NCI-H1105 (cell line): ENCODE data around the gene TRPM2.

ENCODE experiments used
- DNase-seq: peaks from one replicate; lab custom pipeline; 2025; lab: John Stamatoyannopoulos, UW

Gene TRPM2

DNA sequence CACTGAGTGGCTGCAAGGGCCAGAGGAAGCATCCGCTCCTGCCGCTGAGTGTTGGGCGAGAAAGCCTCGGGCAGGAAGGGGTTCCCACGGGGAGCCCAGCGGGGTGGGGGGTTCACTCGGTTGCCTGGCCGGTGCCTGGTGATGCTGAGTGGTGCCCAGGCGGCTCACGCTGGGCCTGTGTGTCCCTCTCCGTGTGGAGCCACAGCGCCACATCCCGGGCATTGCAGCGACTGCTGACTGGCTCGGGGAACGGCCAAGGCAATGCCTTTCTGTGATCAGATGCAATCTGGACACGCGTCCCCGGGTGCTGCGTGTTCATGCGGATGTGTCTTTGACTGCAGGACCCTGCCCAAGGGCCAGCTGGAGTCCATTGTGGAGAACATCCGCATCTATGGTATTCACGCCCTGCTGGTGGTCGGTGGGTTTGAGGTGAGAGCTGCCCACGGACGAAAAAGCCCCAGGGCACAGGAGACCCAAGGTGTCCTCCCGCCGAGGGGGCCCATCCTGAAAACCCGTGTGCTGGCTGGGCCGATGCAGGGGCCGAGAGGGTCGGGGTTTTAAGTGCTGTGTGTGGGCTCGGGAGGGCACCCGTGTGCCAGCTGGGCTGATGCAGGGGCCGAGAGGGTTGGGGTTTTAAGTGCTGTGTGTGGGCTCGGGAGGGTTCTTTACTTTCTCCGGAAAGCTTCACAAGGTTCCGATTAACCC, 30.6 kb upstream of the TRPM2 start:
- DNase-seq = no peak

DNA sequence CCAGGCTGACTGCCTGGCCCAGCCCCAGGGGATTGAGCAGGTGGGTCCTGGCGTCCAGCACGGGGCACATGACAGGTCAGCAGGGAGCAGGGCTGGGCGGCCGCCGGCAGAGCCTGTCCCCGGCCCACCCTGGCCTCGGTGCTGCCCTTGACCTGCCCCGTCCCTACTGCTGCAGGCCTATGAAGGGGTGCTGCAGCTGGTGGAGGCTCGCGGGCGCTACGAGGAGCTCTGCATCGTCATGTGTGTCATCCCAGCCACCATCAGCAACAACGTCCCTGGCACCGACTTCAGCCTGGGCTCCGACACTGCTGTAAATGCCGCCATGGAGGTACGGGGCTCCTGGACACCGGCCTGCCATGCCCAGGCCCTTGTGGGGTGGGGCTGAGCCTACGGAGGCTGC, 29.8 kb upstream of the TRPM2 start:
- no peak for DNase-seq

DNA sequence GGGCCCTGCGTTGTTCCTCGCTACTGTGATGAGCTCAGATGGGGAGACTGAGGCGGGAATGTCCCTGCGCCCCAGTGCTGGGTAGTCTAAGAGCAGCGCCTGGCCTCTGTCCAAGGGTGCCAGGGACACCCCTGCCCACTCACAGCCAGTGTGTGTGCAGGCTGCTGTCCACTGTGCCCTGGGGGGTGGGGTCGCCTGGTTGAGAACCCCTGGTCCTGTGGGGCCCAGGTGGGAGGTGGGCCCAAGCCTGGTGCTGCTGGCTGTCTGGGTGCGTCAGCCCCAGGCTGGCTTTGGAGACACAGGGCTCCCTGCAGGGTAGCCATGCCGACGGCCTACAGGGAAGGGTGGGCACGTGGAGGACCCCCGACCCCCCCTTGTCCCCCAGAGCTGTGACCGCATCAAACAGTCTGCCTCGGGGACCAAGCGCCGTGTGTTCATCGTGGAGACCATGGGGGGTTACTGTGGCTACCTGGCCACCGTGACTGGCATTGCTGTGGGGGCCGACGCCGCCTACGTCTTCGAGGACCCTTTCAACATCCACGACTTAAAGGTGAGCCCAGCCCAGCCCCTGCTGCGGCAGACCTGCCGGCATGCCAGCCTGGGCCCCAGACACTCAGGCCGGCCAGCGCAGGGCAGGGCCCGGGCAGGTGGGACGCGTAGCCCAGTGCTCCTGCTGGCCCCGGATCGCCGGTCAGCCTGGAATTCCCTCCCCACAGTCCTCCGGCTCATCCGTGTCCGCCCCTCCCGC, 29.1 kb upstream of the TRPM2 start:
- no peak for DNase-seq

DNA sequence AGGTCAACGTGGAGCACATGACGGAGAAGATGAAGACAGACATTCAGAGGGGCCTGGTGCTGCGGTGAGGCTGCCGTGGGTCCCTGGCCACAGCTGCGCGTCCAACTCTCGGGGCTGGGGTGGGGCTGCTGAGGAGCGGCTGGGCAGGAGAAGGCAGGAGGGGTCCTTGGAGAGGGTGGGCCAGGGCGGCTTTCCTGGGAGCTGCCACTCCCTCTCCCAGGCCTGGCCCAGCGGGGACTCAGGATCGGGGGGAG, 28.6 kb upstream of the TRPM2 start:
- DNase-seq = no peak

DNA sequence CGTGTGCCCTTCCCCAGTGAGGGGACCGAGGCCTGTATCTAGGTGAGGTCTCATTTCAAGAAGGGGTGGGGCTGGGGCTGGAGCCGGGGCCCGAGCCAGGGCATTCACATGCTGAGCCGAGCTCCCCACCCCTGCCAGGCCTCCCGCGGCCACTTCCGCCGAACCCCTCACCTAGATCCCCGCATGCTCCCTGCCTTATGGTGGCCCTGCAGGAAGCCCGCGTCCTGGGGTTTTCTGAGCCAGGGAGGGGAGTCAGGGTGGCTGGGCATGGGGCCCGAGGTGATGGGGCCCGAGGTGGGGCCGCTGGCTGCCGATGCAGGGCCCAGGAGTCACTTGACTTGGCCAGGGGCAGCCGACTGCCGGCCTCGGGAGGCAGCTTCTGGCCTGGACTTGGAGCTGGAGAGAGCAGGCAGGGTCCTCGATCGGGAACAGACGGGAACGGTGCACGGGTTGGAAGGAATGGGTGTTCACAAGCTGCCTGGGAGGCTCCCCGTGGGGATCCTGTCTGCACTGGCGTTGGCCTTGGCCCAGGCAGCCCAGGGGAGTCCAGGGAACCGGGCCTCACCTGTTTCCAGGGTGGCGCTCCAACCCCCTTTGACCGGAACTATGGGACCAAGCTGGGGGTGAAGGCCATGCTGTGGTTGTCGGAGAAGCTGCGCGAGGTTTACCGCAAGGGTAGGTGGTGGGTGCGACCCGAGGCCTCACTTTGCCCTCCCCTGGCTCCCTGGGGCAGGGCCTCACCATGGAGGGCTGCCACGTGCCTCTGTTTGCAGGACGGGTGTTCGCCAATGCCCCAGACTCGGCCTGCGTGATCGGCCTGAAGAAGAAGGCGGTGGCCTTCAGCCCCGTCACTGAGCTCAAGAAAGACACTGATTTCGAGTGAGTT, 27.8 kb upstream of the TRPM2 start:
- DNase-seq = no peak

DNA sequence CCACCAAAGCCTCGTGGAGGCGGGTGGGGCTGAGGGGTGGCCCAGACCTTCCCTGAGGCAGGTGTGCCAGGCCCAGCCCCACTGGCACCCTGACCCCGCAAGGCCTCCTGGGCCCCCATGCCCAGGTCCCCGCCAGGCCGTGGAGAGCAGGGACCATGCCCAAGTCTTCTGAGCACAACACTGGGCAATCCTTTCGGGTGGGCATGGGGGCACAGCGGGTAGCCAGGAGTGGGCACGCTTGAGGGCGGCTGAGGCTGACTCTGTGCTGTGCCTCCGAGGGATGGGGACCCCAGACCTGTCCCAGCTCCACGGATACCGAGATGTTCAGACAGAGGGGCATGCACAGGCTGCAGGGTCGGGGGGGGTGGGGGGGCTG, 27.2 kb upstream of the TRPM2 start:
- no peak for DNase-seq

DNA sequence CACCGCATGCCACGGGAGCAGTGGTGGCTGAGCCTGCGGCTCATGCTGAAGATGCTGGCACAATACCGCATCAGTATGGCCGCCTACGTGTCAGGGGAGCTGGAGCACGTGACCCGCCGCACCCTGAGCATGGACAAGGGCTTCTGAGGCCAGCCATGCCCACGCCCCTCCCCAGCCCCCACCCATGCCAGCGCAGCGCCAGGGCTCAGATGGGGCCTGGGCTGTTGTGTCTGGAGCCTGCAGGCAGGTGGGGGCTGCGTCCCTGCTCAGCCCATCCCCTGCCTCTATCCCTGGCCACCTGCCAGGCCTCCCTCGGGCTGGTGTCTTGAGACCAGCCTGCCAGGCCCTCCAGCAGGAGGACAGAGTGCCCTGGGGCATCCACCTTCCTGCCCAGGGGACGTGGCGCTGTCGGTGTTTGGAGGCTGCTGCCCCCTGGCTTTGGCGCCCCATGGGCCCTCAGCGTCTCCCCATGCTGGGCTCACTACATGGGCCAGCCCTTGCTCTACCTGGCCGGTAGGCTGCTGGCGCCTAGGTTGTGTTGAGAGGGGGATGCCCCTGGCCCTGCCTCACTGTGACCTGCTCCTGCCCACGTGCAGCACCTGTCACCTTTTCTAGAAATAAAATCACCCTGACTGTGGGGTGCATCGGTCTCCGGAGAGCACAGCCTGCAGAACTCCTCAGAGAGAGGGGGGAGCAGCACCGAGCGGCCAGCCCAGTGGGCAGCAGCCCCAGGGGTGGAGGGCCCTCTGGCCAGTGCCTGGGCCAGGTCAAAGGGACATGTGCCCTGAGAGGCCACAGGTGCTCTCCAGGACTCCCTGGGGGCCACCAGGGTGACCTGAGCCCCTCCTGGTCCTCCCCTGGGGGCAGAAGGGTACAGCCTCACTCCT, 26.5 kb upstream of the TRPM2 start:
- no peak for DNase-seq

DNA sequence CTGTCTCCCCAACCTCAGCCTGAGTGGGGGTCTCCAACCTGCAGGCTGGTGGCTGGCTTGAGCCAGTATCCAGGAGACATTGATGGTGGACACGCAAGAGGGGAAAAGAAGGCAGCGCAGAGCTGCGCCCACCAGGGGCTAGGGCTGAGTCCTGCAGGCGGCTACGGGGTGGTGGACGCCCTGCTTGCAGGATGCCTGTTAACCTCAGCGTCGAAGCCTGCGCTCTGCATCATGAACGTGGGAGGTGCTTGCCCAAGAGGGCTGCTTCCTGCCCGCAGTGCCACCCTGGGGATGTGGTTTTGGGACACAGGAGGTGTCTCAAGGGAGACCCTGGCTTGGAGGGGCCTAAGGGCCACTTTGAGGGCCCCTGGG, 25.8 kb upstream of the TRPM2 start:
- no peak for DNase-seq

DNA sequence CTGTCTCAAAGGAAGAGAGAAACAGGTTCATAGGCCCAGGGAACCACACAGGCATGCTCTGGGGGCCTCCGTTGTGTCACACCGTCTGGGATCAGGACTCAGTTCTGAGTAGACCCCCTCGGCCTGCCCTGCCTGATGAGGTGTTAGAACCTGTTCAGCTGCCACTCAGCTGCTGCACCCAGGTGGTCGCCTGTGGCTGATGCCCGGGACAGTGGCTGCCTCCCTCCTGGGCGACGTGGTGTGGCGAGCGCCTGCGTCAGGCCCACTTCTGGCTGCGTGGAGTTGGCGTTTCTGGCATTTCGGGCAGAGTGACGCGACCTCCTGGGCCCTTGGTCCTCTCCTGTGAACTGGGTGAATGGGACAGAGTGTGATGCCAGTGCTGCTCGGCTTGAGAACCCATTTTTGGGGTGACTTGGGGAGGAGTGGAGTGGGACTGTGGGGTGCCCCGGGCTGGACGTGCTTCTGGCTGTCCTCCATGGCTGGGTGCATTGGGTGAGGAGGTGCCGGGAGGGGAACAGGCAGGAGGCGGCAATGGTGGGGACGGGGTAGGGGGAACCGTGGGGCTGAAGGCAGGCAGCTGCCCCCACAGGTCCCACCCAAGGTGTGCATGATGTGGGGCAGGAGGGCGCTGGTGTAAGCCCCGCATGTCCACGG, 25.1 kb upstream of the TRPM2 start:
- no peak for DNase-seq

DNA sequence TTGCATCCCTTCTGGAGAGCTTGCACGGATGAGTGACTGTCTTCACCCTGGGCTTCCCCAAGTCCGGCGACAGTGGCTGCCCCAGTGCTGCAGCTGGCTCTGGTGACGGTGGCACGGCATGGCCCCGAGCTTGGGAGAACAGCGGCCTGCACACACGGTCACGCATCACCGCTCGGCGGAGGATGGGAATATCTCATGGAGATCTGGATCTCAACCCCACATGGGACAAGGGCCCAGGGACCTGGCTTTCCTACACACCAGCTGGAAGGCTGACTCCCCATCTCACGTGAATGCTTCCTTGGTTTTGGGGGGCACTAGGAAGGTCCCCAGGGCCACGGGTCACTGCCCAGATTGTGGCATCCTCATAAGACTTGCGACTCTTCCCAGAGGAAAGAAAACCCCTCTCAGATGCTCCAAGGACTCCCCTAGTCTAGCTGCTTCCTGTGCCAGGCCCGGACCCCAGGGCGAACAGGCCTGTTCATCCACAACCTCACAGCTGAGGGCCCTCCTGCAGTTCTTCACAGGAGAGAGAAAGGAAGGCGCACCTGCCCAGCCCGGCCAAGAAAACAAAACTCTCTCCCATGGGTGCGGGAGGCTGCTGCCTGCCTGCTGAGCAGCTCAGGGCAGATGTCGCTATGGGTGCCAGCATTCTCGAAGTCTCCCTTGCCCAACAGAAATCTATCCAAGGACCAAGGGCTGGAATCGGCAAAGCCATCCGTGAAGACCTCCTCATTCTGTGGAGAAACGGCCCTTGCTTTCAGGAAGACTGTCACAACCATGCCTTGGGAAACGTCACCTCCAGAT, 24.1 kb upstream of the TRPM2 start:
- DNase-seq = no peak

DNA sequence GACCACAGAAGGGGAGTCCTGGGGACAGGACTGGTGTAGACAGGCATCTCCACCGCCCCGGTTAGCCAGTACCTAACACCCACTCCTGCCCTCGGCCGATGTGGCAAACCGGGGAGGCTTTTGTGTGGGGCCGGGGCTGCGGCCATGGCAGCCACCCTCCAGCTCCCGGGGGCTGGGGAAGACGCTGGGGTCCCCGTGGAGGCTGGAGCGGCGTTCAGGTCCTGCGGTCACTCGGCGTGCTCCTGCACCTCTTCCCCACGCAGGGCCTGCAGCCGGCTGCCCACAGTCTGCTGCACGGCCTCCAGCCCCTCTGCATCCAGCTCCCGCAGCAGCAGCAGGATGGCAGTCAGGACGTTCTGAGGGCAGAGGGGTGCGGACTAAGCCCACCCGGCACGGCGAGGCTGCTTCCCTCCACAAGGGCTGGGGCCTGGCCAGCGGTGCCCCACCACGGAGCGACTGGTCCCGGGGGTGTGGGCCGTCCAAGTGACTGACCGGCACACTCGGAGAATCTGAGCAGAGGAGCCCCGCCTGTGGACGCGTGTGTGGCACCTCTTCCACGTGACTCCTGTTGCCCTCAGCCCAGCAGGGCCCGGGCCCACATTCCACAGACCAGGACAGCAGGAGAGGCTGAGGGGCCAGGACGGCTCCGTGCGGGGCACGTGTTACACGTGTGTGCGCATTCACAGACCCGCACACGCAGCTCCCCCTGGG, 23.3 kb upstream of the TRPM2 start:
- no peak for DNase-seq

DNA sequence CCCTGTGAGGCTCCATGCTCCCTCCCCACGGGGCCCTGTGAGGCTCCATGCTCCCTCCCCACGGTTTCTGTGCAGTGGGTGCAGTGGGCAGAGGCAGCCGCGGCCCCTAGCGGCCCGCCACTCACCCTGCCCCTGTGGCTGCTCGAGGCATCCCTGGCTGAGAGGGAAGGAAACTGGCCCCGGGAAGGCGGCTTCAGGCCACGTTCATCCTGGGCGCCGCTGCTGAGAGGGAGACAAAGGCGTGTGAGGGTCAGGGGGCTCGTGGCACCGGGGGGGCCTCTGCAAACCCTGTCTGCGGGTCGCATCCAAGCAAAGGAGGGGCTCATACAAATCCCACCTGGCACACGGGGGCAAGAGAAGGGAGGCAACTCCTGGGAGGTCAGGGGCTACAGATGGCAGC, 22.7 kb upstream of the TRPM2 start:
- DNase-seq = no peak

DNA sequence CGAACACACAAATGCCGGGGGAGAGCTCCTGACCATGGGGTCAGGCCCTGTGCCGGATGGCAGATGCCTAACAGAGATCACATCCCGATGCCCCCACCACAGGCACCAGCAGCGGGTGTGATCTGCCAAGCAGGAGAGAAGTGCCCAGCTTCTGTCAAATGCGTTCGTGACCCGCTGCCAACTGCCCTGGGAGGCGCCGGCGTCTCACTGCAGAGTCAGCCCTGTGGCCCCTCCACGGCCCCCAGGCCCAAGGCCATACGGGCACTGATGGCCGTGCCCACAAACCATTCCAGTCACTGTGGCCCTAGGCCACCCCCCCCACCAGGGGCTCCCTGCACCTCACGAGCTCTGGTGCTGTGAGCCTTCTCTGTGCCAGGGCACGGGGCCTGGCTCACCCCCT, 22.2 kb upstream of the TRPM2 start:
- no peak for DNase-seq

DNA sequence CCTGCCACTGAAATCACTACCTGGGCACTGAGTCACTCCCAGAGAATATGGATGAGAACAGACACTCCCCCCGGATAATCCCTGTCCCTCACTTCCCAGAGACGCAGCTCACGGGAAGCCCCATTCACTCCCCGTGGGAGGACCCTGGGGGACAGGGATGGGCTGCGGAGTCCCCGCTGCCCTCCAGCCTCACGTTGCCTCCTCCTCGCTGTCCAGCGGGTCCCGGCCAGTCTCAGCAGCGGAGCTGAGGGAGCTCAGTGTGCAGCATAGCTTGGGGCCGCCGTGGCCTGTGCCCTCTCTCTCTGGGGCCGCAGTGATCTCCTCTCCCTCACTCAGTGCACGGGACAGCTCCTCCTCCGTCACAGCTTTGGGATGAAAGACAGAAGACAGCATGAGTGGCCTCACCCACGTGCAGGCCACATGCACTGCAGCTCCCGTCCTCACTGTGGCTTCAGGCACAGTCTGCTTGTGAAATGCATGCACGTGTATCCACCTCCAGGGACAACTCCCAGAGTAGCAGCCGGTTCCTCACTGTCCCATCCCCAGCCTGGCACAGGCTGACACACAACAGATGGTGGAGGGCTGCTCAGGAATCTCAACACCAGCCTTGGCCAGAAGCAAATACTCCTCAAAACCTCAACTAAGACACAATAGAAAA, 21.6 kb upstream of the TRPM2 start:
- DNase-seq = no peak

DNA sequence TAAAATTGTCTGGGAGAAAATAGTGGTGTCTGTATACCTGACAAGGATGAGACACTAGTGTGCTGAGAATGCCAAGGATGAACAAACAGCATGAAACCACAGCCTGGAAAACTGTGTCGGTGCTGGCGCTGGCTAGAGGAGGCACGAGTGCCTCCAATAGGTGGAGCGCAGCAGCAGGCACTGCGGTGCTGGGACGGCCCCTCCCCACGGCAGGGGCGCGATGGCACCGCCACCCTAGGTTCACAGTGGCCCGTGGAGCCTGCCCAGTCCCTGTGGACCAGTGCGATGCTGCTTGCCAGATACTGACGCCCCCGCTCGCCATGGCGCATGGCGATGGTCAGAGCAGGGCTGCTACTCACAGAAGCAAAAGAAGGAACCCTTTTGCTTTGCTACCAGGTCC, 21.0 kb upstream of the TRPM2 start:
- no peak for DNase-seq

DNA sequence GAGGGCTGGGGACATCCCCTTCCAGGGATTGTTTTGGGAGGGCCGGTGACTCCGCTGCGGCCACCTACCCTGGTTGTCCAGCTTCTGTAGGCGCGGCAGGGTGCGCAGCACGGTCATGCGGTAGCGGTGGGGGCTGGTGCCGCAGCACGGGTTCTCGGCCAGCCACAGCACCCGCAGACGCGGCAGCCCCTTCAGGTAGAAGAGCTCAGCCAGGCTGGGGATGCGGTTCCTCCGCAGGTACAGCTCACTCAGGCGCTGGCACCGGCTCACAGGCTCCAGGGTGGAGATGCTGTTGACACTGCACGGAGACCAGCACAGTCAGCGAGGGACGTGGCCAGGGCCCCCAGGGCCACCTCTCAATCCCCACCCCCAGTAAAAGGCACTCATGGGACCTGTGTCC, 20.5 kb upstream of the TRPM2 start:
- DNase-seq = no peak

DNA sequence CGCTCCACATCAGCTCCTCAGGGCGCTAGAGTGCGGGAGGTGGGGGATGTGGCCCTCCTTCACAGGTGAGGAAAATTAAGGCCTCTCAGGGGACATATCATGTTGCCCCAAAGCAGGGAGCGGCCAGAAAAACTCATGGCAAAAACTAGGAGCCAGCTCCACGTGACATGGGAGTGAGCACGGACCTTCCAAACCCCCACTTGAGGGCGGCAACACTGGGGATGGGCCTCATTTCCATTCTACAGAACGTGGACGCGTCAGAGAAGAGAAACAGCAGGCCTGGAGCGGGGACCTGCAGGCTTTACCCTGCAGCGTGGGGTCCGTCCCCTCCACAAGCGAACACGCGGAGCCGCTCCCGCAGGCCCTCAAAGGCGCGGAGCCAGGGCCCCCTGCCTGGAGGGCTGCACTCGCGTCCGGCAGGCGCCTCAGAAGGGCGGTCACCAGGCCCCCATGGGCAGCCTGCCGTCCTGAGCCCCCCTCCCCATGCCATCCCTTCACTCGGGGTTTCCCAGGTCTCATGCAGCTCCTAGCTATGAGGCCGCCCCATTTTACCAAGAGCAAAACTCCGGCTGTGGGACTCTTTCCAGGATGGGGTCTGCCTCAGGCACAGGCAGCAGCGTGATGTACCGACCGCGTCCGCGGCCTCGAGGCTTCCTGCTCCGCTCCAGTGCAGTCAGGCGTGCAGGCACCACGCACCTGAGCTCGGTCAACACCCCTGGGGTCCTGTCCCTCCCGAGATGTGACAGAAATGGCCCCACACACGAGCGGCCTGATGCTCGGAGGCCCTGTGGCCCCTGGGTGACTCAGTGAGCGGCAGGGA, 19.7 kb upstream of the TRPM2 start:
- DNase-seq = no peak

DNA sequence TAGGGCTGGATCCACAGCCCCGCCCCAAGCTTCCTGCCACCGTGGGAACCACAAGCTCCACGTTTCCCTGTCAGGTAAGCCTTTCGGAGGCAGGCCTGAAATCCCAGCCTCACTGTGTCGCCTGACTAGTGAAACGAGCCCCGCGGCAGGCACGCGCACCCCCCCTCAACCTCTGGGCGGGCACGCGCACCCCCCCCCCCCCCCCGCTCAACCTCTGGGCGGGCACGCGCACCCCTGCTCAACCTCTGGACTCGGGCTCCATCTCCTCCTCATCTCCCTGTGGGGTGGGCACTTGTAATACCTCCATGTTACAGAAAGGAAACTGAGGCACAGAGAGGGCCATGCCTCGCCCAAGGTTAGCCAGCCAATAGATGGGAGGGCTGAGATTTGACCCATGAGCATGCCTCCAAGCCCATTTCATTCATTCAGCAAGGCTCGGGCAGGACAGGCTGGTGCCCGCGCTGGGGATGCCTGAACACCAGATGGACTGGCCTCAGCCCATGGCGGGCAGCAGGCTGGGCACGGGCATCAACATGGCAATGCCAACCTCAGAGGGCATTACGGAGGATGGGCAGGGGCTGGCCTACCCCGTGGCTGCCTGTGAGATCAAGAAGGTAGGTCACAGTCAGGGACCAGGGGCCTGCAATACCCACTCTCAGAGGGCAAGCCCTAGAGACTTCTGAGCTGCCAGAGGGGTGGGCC, 18.9 kb upstream of the TRPM2 start:
- DNase-seq = no peak
